ENCODE data around the gene ILKAP. TPM values are rescaled to one million over a fixed set of nuclear protein-coding genes. Genes with fewer than 3 reads are reported as not detected.

ILKAP gene
- total RNA-seq, 1 experiment from 2014 or later, result 55.4 TPM

- no peak for TF ChIP-seq CTCF (IDR thresholded peaks at IDR 0.05; ENCODE audit: unreplicated experiment)
- Mint-ChIP-seq H3K27me3 (ENCODE audit: unreplicated experiment) (peaks cover 7% of the 10 kb centered on the region), H3K9me3 (ENCODE audit: low read depth, unreplicated experiment) (no peaks in the 10 kb centered on the region), H3K4me1 (ENCODE audit: low read depth, unreplicated experiment) (peaks cover 6% of the 10 kb centered on the region), H3K4me3 (ENCODE audit: low read depth, unreplicated experiment) (no peak overlapping the region), H3K36me3 (ENCODE audit: insufficient read depth, unreplicated experiment) (no peaks in the 10 kb centered on the region), H3K27ac (ENCODE audit: unreplicated experiment) (no peak overlapping the region)
- CTCF ChIA-PET, result interaction anchor here (0.7 kb wide), 1 partner anchor 18 kb away, joined by 3 read pairs; no protein-coding TSS in a partner anchor
- intact Hi-C loops (cut with micrococcal nuclease; ENCODE audit: unreplicated experiment), result no loop called here
- peak; percentile 35 for DNase-seq
- no TSS peak for BruUV-seq (replicated peaks)
These were observed 69.7 kb downstream of the ILKAP start for GRCh38 chr2:238133499-238134392.

DNA sequence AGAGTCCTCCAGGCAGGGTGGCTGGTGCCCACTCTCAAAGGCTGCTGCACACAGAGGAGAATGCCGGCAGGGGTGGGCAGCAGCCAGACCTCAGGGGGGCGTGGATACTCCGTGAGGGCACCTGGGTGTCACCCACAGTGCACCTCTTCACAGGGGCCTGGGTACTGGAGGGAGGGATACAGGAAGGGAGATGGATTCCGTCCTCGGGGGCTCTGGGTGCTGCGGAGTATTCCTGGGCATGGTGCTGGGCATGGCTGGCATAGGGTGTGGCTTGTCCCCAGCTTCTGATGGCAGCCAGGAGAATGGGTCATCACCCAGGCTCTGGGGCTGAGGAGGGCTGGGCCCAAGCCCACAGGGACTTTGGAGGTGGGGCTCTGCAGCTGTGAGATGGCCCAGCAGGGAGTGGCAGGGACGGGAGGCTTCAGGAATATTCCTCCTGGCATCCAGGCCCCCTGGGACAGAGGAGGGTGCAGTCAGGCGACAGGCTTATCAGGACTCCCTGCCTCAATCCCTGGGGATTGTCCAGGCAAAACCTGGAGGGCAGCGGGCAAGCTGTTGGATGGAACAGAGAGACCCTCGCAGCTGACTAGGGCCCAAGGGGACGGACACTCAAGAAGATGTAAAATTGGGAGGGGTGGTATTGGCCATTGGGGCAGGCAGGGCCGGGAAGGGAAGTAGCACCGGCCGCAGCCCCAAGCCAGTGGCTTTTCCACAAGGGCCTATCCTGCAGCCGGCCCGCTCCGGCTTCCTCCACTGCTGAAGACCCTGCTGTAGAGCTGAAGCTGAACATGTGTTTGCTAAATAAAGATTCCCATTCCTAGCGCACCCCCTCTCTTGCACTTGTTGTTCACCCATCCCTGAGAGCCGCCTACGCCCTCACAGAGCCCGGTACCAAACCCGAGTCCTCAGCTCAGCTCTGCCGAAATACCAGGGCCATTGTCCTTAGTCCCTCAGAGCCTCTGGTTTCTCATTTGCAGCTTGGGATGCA is 70.7 kb downstream of the ILKAP start:
- Mint-ChIP-seq H3K4me3 (ENCODE audit: low read depth, unreplicated experiment) (no peak overlapping the region), H3K27ac (ENCODE audit: unreplicated experiment) (no peak overlapping the region), H3K9me3 (ENCODE audit: low read depth, unreplicated experiment) (no peaks in the 10 kb centered on the region), H3K4me1 (ENCODE audit: low read depth, unreplicated experiment) (peaks cover 6% of the 10 kb centered on the region), H3K36me3 (ENCODE audit: insufficient read depth, unreplicated experiment) (no peaks in the 10 kb centered on the region), H3K27me3 (ENCODE audit: unreplicated experiment) (peaks cover 7% of the 10 kb centered on the region)
- DNase-seq, result no peak
- CTCF ChIA-PET, result interaction anchor here (0.7 kb wide), 1 partner anchor 19 kb away, joined by 3 read pairs; no protein-coding TSS in a partner anchor
- no TSS peak for BruUV-seq (replicated peaks)
- intact Hi-C loops (cut with micrococcal nuclease; ENCODE audit: unreplicated experiment), result no loop called here
- no peak for TF ChIP-seq CTCF (IDR thresholded peaks at IDR 0.05; ENCODE audit: unreplicated experiment)

GRCh38 chr2:238131761-238132462 is 71.6 kb downstream of the ILKAP start:
- Mint-ChIP-seq H3K27ac (ENCODE audit: unreplicated experiment) (no peak overlapping the region), H3K27me3 (ENCODE audit: unreplicated experiment) (peaks cover 7% of the 10 kb centered on the region), H3K4me1 (ENCODE audit: low read depth, unreplicated experiment) (peaks cover 6% of the 10 kb centered on the region), H3K4me3 (ENCODE audit: low read depth, unreplicated experiment) (no peak overlapping the region), H3K9me3 (ENCODE audit: low read depth, unreplicated experiment) (no peaks in the 10 kb centered on the region), H3K36me3 (ENCODE audit: insufficient read depth, unreplicated experiment) (no peaks in the 10 kb centered on the region)
- no peak for DNase-seq
- intact Hi-C loops (cut with micrococcal nuclease; ENCODE audit: unreplicated experiment), result no loop called here
- BruUV-seq (replicated peaks), result no TSS peak
- TF ChIP-seq CTCF (IDR thresholded peaks at IDR 0.05; ENCODE audit: unreplicated experiment), result no peak
- CTCF ChIA-PET, result no interaction called here
